SK-N-SH treated with all-trans-retinoic acid at 6 μM for 48 hours (cell line): Measurements from ENCODE around the gene NOS3.

Experiments
- ATAC-seq: fragments of 200-7000 bp; cut with Tn5 transposase; 3 replicates; pipeline ENCODE4 v1.9.1; 2020; ENCODE audit warnings: mild to moderate bottlenecking, moderate library complexity
- BACH2 ChIP-seq: fragments of 250-450 bp; sonication (Bioruptor Pico); IDR thresholded peaks from 2 replicates; pipeline ENCODE4 v1.9.0; 2021; ENCODE audit warnings: mild to moderate bottlenecking, borderline replicate concordance
- CSDC2 ChIP-seq: fragments of 250-450 bp; sonication (Bioruptor Pico); IDR thresholded peaks from 2 replicates; pipeline ENCODE4 v1.5.0; 2020; ENCODE audit warnings: mild to moderate bottlenecking, moderate library complexity
- ESRRG ChIP-seq: fragments of 250-450 bp; sonication (Bioruptor Pico); IDR thresholded peaks from 2 replicates; pipeline ENCODE4 v1.6.1; 2021; ENCODE audit warnings: mild to moderate bottlenecking
- GLIS3 ChIP-seq: fragments of 250-450 bp; sonication (Bioruptor Pico); IDR thresholded peaks from 2 replicates; pipeline ENCODE4 v1.5.0; 2020; ENCODE audit warnings: mild to moderate bottlenecking, moderate library complexity
- ISL1 ChIP-seq: fragments of 250-450 bp; sonication (Bioruptor Pico); IDR thresholded peaks from 2 replicates; pipeline ENCODE4 v2.1.2; 2022; ENCODE audit warnings: mild to moderate bottlenecking, moderate library complexity
- OSR1 ChIP-seq: fragments of 250-450 bp; sonication (Bioruptor Pico); IDR thresholded peaks from 2 replicates; pipeline ENCODE4 v1.8.0; 2022; ENCODE audit warnings: moderate library complexity, mild to moderate bottlenecking, inconsistent platforms
- PPARA ChIP-seq: fragments of 250-450 bp; sonication (Bioruptor Pico); IDR thresholded peaks from 2 replicates; pipeline ENCODE4 v1.5.0; 2020; ENCODE audit warnings: mild to moderate bottlenecking, borderline replicate concordance
- RARB ChIP-seq: fragments of 250-450 bp; sonication (Bioruptor Pico); IDR thresholded peaks from 2 replicates; pipeline ENCODE4 v1.8.0; 2021; ENCODE audit warnings: mild to moderate bottlenecking, moderate library complexity
- SNAI2 ChIP-seq: fragments of 250-450 bp; sonication (Bioruptor Pico); IDR thresholded peaks from 2 replicates; pipeline ENCODE4 v1.5.0; 2020; ENCODE audit warnings: mild to moderate bottlenecking, moderate library complexity
- TCF4 ChIP-seq: fragments of 250-450 bp; sonication (Bioruptor Pico); IDR thresholded peaks from 2 replicates; pipeline ENCODE4 v1.8.0; 2021; ENCODE audit warnings: mild to moderate bottlenecking, moderate library complexity, borderline replicate concordance
- TOX ChIP-seq: fragments of 250-450 bp; sonication (Bioruptor Pico); IDR thresholded peaks from 2 replicates; pipeline ENCODE4 v1.8.0; 2021; ENCODE audit warnings: mild to moderate bottlenecking, moderate library complexity, borderline replicate concordance
- ZC3H10 ChIP-seq: fragments of 250-450 bp; sonication (Bioruptor Pico); IDR thresholded peaks from 2 replicates; pipeline ENCODE4 v1.5.1; 2021; ENCODE audit warnings: mild to moderate bottlenecking, moderate library complexity
- ZFP3 ChIP-seq: fragments of 250-450 bp; sonication (Bioruptor Pico); IDR thresholded peaks from 2 replicates; pipeline ENCODE4 v1.5.0; 2020; ENCODE audit warnings: mild to moderate bottlenecking, moderate library complexity
- ZFP30 ChIP-seq: fragments of 450-650 bp; formaldehyde crosslinking; IDR thresholded peaks from 2 replicates; pipeline ENCODE4 v1.5.0; 2022; ENCODE audit warnings: mild to moderate bottlenecking, moderate library complexity
- ZNF565 ChIP-seq: fragments of 450-650 bp; formaldehyde crosslinking; conservative IDR thresholded peaks from 2 replicates; pipeline ENCODE4 v1.5.0; 2020; ENCODE audit warnings: low read depth, mild to moderate bottlenecking, moderate library complexity
- ZNF70 ChIP-seq: fragments of 450-650 bp; formaldehyde crosslinking; IDR thresholded peaks from 2 replicates; pipeline ENCODE4 v1.5.0; 2020; ENCODE audit warnings: mild to moderate bottlenecking, moderate library complexity
- ZNF8 ChIP-seq: fragments of 450-650 bp; formaldehyde crosslinking; IDR thresholded peaks from 2 replicates; pipeline ENCODE4 v1.5.0; 2020; ENCODE audit warnings: mild to moderate bottlenecking, moderate library complexity
- TF ChIP-seq, protein P1 (sequence below): fragments of 250-450 bp; sonication (Bioruptor Pico); IDR thresholded peaks from 2 replicates; pipeline ENCODE4 v1.5.0; 2020; ENCODE audit warnings: mild to moderate bottlenecking, moderate library complexity
- TF ChIP-seq, protein P2 (sequence below): fragments of 250-450 bp; sonication (Bioruptor Pico); IDR thresholded peaks from 2 replicates; pipeline ENCODE4 v1.5.1; 2020; ENCODE audit warnings: low read depth, mild to moderate bottlenecking, moderate library complexity
- TF ChIP-seq, protein P3 (sequence below): fragments of 250-450 bp; sonication (Bioruptor Pico); IDR thresholded peaks from 2 replicates; pipeline ENCODE4 v1.5.1; 2021; ENCODE audit warnings: mild to moderate bottlenecking, moderate library complexity
- TF ChIP-seq, protein P4 (sequence below): fragments of 250-450 bp; sonication (Bioruptor Pico); IDR thresholded peaks from 2 replicates; pipeline ENCODE4 v1.8.0; 2020; ENCODE audit warnings: mild to moderate bottlenecking, moderate library complexity, borderline replicate concordance

The NOS3 gene

DNA sequence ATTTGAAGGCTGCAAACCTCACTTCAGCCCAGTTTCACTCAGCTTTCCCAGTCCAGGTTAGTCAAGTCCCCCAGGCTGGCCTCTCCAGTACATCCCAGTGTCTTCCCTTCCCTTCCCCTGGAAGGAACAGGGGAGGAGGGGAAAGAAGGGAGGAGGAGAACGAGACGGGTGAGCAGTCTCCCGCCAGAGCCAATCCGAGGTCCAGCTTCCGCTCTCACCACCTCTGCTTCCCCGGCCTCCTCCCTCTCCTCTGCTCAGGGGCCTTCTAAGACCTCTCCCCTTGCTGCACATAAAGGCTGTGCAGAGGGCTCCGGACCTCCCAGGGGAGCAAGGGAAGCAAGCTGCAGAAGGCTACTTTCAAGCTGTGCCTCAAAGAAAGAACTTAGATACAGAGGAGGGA lies 29.4 kb downstream of the NOS3 start:
- no peak for TF ChIP-seq ZNF8 (CRISPR knock-in tag)
- no peak for TF ChIP-seq ZC3H10 (CRISPR knock-in tag)
- TF ChIP-seq, protein P1, sequence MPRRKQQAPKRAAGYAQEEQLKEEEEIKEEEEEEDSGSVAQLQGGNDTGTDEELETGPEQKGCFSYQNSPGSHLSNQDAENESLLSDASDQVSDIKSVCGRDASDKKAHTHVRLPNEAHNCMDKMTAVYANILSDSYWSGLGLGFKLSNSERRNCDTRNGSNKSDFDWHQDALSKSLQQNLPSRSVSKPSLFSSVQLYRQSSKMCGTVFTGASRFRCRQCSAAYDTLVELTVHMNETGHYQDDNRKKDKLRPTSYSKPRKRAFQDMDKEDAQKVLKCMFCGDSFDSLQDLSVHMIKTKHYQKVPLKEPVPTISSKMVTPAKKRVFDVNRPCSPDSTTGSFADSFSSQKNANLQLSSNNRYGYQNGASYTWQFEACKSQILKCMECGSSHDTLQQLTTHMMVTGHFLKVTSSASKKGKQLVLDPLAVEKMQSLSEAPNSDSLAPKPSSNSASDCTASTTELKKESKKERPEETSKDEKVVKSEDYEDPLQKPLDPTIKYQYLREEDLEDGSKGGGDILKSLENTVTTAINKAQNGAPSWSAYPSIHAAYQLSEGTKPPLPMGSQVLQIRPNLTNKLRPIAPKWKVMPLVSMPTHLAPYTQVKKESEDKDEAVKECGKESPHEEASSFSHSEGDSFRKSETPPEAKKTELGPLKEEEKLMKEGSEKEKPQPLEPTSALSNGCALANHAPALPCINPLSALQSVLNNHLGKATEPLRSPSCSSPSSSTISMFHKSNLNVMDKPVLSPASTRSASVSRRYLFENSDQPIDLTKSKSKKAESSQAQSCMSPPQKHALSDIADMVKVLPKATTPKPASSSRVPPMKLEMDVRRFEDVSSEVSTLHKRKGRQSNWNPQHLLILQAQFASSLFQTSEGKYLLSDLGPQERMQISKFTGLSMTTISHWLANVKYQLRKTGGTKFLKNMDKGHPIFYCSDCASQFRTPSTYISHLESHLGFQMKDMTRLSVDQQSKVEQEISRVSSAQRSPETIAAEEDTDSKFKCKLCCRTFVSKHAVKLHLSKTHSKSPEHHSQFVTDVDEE (CRISPR knock-in tag), result no peak
- no peak for TF ChIP-seq PPARA (CRISPR knock-in tag)
- TF ChIP-seq OSR1 (CRISPR knock-in tag), result no peak
- no peak for ATAC-seq

DNA sequence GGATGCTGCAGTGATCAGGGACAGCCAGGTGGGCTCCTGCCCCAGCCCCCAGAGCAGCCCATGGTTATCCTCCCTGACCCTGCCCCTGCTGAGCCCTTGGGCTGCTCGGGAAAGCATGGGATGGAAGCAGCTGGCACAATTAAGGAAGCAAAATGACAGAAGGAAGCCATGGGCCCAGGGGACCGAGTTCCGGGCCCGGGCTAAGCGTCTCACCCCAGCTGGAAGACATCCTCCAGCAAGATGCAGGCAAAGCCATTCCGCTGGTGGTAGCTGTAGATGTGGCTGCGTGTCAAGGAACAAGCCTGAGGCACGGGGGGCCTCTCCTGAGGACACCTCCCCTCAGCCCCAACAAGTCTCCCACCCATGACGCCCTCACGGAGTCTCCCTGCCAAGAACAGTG lies 32.4 kb downstream of the NOS3 start:
- TF ChIP-seq ZNF70 (no peak), RARB (CRISPR knock-in tag) (no peak), TCF4 (no peak), ZFP3 (CRISPR knock-in tag) (no peak), ISL1 (CRISPR knock-in tag) (no peak), ZFP30 (no peak), ESRRG (CRISPR knock-in tag) (no peak), CSDC2 (CRISPR knock-in tag) (no peak), BACH2 (no peak)
- TF ChIP-seq, protein P2, sequence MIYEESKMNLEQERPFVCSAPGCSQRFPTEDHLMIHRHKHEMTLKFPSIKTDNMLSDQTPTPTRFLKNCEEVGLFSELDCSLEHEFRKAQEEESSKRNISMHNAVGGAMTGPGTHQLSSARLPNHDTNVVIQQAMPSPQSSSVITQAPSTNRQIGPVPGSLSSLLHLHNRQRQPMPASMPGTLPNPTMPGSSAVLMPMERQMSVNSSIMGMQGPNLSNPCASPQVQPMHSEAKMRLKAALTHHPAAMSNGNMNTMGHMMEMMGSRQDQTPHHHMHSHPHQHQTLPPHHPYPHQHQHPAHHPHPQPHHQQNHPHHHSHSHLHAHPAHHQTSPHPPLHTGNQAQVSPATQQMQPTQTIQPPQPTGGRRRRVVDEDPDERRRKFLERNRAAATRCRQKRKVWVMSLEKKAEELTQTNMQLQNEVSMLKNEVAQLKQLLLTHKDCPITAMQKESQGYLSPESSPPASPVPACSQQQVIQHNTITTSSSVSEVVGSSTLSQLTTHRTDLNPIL (CRISPR knock-in tag), result no peak
- TF ChIP-seq, protein P1 (CRISPR knock-in tag), result no peak
- TF ChIP-seq, protein P3, sequence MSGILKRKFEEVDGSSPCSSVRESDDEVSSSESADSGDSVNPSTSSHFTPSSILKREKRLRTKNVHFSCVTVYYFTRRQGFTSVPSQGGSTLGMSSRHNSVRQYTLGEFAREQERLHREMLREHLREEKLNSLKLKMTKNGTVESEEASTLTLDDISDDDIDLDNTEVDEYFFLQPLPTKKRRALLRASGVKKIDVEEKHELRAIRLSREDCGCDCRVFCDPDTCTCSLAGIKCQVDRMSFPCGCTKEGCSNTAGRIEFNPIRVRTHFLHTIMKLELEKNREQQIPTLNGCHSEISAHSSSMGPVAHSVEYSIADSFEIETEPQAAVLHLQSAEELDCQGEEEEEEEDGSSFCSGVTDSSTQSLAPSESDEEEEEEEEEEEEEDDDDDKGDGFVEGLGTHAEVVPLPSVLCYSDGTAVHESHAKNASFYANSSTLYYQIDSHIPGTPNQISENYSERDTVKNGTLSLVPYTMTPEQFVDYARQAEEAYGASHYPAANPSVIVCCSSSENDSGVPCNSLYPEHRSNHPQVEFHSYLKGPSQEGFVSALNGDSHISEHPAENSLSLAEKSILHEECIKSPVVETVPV (CRISPR knock-in tag), result no peak
- TF ChIP-seq, protein P4, sequence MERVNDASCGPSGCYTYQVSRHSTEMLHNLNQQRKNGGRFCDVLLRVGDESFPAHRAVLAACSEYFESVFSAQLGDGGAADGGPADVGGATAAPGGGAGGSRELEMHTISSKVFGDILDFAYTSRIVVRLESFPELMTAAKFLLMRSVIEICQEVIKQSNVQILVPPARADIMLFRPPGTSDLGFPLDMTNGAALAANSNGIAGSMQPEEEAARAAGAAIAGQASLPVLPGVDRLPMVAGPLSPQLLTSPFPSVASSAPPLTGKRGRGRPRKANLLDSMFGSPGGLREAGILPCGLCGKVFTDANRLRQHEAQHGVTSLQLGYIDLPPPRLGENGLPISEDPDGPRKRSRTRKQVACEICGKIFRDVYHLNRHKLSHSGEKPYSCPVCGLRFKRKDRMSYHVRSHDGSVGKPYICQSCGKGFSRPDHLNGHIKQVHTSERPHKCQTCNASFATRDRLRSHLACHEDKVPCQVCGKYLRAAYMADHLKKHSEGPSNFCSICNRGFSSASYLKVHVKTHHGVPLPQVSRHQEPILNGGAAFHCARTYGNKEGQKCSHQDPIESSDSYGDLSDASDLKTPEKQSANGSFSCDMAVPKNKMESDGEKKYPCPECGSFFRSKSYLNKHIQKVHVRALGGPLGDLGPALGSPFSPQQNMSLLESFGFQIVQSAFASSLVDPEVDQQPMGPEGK (CRISPR knock-in tag), result no peak
- ATAC-seq, result no peak

DNA sequence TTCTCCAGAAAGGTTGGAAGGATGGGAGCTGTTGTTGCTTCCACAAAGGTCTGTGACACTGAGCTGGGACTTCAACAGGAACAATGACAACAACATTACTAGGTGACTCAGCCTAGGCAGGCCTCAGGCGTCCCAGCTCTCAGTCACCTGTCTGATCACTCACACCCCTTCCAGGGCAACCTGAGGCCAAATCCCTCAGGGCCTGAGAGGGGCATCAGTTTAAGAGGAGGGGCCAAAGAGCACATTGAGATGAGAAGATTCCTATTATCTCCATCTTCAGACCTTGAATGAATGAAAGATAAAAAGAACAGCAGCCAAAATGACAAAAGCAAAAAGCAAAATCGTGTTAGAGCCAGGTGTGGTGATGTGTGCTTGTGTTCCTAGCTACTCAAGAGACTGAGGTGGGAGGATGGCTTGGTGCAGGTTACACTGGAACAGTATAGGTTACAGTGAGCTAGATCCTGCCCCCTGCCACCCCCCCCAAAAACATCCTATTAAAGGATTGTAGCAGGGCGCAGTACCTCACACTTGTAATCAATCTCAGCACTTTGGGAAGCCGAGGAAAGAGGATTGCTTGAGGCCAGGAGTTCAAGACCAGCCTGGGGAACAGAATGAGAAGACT lies 33.7 kb downstream of the NOS3 start, which contains the start of gene ATG9B:
ATG9B (minus strand) TSS at position 60 of the 622 bp plus-strand sequence. CDS start 71 bp downstream, outside the sequence.
- TF ChIP-seq ZNF70, result no peak
- no peak for TF ChIP-seq ZC3H10 (CRISPR knock-in tag)
- no peak for TF ChIP-seq ZNF8 (CRISPR knock-in tag)
- TF ChIP-seq RARB (CRISPR knock-in tag), result no peak
- TF ChIP-seq ESRRG (CRISPR knock-in tag), result no peak
- TF ChIP-seq, protein P1 (CRISPR knock-in tag), result no peak
- TF ChIP-seq, protein P2 (CRISPR knock-in tag), result no peak
- no peak for TF ChIP-seq BACH2
- no peak for TF ChIP-seq ZFP30
- no peak for TF ChIP-seq GLIS3
- no peak for TF ChIP-seq PPARA (CRISPR knock-in tag)
- TF ChIP-seq TOX (CRISPR knock-in tag), result no peak
- no peak for TF ChIP-seq ZNF565 (CRISPR knock-in tag)
- TF ChIP-seq CSDC2 (CRISPR knock-in tag), result no peak
- TF ChIP-seq OSR1 (CRISPR knock-in tag), result no peak
- TF ChIP-seq SNAI2, result no peak
- TF ChIP-seq ISL1 (CRISPR knock-in tag), result no peak
- no peak for TF ChIP-seq TCF4
- no peak for ATAC-seq
